H9 (cell line): ENCODE measurements around the gene YPEL1. TPM values are rescaled to one million over a fixed set of nuclear protein-coding genes. Genes with fewer than 3 reads are reported as not detected.

ENCODE experiments used
- DNase-seq: peaks from one replicate; pipeline ENCODE4 v3.0.0-alpha.2; 2017
- H2AFZ ChIP-seq: one replicate; pipeline ENCODE4 v1.6.1; 2013; ENCODE audit warnings: mild to moderate bottlenecking, low read length, control low read depth, moderate library complexity
- H2AK5ac ChIP-seq: 2 replicates; pipeline ENCODE4 v1.6.1; 2013; ENCODE audit warnings: low read length, control low read depth, mixed read lengths; ENCODE audit not compliant: insufficient read length
- H2BK120ac ChIP-seq: one replicate; pipeline ENCODE4 v1.6.1; 2013; ENCODE audit warnings: low read depth, mild to moderate bottlenecking, low read length, control low read depth, inconsistent platforms; ENCODE audit not compliant: poor library complexity, severe bottlenecking
- H2BK12ac ChIP-seq: 2 replicates; pipeline ENCODE4 v1.6.1; 2013; ENCODE audit warnings: low read length, control low read depth, mixed read lengths, low read depth; ENCODE audit not compliant: insufficient read length
- H2BK15ac ChIP-seq: 2 replicates; pipeline ENCODE4 v1.6.1; 2013; ENCODE audit warnings: low read depth, low read length, control low read depth
- H2BK20ac ChIP-seq: one replicate; pipeline ENCODE4 v1.6.1; 2013; ENCODE audit warnings: low read depth, mild to moderate bottlenecking, low read length, control low read depth, inconsistent platforms; ENCODE audit not compliant: poor library complexity, severe bottlenecking
- H2BK5ac ChIP-seq: 2 replicates; pipeline ENCODE4 v1.6.1; 2013; ENCODE audit warnings: low read length, control low read depth, mixed read lengths; ENCODE audit not compliant: insufficient read length
- H3K14ac ChIP-seq: 2 replicates; pipeline ENCODE4 v1.6.1; 2013; ENCODE audit warnings: low read length, control low read depth; ENCODE audit not compliant: insufficient read depth
- H3K18ac ChIP-seq: 2 replicates; pipeline ENCODE4 v1.6.1; 2013; ENCODE audit warnings: low read depth, mild to moderate bottlenecking, mixed read lengths, low read length, control low read depth; ENCODE audit not compliant: insufficient read length
- H3K23ac ChIP-seq: 2 replicates; pipeline ENCODE4 v1.6.1; 2013; ENCODE audit warnings: low read length, control low read depth, mixed read lengths, low read depth; ENCODE audit not compliant: insufficient read length
- H3K23me2 ChIP-seq: 2 replicates; pipeline ENCODE4 v1.6.1; 2013; ENCODE audit warnings: low read depth, mild to moderate bottlenecking, mixed read lengths, low read length, control low read depth; ENCODE audit not compliant: insufficient read length, poor library complexity, severe bottlenecking
- H3K27ac ChIP-seq: 2 replicates; pipeline ENCODE4 v1.5.1; 2013; ENCODE audit warnings: low read length, control low read depth, mixed read lengths, low read depth; ENCODE audit not compliant: insufficient read length
- H3K27me3 ChIP-seq: 2 replicates; pipeline ENCODE4 v1.6.1; 2013; ENCODE audit warnings: low read length, control low read depth, inconsistent platforms; ENCODE audit not compliant: insufficient read depth
- H3K4ac ChIP-seq: 2 replicates; pipeline ENCODE4 v1.6.1; 2013; ENCODE audit warnings: low read depth, mild to moderate bottlenecking, control low read depth, inconsistent platforms, low read length, moderate library complexity
- H3K4me1 ChIP-seq: 2 replicates; pipeline ENCODE4 v1.6.1; 2013; ENCODE audit warnings: low read length, control low read depth, inconsistent platforms; ENCODE audit not compliant: insufficient read depth
- H3K4me2 ChIP-seq: 2 replicates; pipeline ENCODE4 v1.6.1; 2013; ENCODE audit warnings: low read length, control low read depth, mixed read lengths; ENCODE audit not compliant: insufficient read length, insufficient read depth
- H3K56ac ChIP-seq: 2 replicates; pipeline ENCODE4 v1.6.1; 2013; ENCODE audit warnings: low read depth, mild to moderate bottlenecking, mixed read lengths, low read length, control low read depth; ENCODE audit not compliant: insufficient read length
- H3K79me1 ChIP-seq: 2 replicates; pipeline ENCODE4 v1.6.1; 2013; ENCODE audit warnings: low read depth, mild to moderate bottlenecking, moderate library complexity, low read length, control low read depth, inconsistent platforms; ENCODE audit not compliant: insufficient read depth, poor library complexity, severe bottlenecking
- H3K79me2 ChIP-seq: 2 replicates; pipeline ENCODE4 v1.6.1; 2013; ENCODE audit warnings: low read length, control low read depth, inconsistent platforms; ENCODE audit not compliant: insufficient read depth
- H3K9ac ChIP-seq: 2 replicates; pipeline ENCODE4 v1.6.1; 2013; ENCODE audit warnings: low read length, control low read depth, mixed read lengths; ENCODE audit not compliant: insufficient read length; ENCODE audit errors: extremely low read depth
- H3K9me3 ChIP-seq: one replicate; pipeline ENCODE4 v1.6.1; 2013; ENCODE audit warnings: low read depth, low read length, inconsistent platforms; ENCODE audit not compliant: control insufficient read depth
- H3T11ph ChIP-seq: one replicate; pipeline ENCODE4 v1.6.1; 2013; ENCODE audit warnings: mild to moderate bottlenecking, low read length, control low read depth, inconsistent platforms
- H4K20me1 ChIP-seq: one replicate; pipeline ENCODE4 v1.6.1; 2013; ENCODE audit not compliant: control insufficient read depth, insufficient read length, insufficient read depth
- H4K5ac ChIP-seq: 2 replicates; pipeline ENCODE4 v1.6.1; 2013; ENCODE audit warnings: low read depth, mild to moderate bottlenecking, mixed read lengths, low read length, control low read depth; ENCODE audit not compliant: insufficient read length
- H4K8ac ChIP-seq: replicated peaks from 2 replicates; pipeline ENCODE4 v1.6.1; 2013; ENCODE audit warnings: low read length, control low read depth, mixed read lengths, low read depth; ENCODE audit not compliant: insufficient read length
- H4K91ac ChIP-seq: 2 replicates; pipeline ENCODE4 v1.6.1; 2013; ENCODE audit warnings: low read depth, mild to moderate bottlenecking, moderate library complexity, mixed read lengths, low read length, control low read depth; ENCODE audit not compliant: insufficient read length
- H3K27ac Mint-ChIP-seq, 3 experiments: 2 replicates in 2 of 3; 3 replicates in 1 of 3; pipeline ENCODE4 v1.8.0; 2020 to 2021; ENCODE audit warnings: mixed read lengths in 3 of 3, mild to moderate bottlenecking in 1 of 3, moderate library complexity in 1 of 3
- H3K27me3 Mint-ChIP-seq: 2 replicates; pipeline ENCODE4 v1.8.0; 2021; ENCODE audit warnings: low read depth, mild to moderate bottlenecking, moderate library complexity, mixed read lengths
- H3K36me3 Mint-ChIP-seq, 3 experiments: 2 replicates in 2 of 3; 3 replicates in 1 of 3; pipeline ENCODE4 v1.8.0; 2020 to 2021; ENCODE audit warnings: low read depth in 3 of 3, mixed read lengths in 3 of 3; ENCODE audit not compliant: insufficient read depth in 1 of 3
- H3K4me1 Mint-ChIP-seq, 2 experiments: 2 replicates each; pipeline ENCODE4 v1.8.0; 2020; ENCODE audit warnings: mixed read lengths in 2 of 2
- H3K4me3 Mint-ChIP-seq, 2 experiments: 2 replicates in 1 of 2; 3 replicates in 1 of 2; pipeline ENCODE4 v1.8.0; 2020 to 2021; ENCODE audit warnings: mild to moderate bottlenecking in 2 of 2, mixed read lengths in 2 of 2, moderate library complexity in 1 of 2
- H3K9me3 Mint-ChIP-seq, 2 experiments: 2 replicates in 1 of 2; 3 replicates in 1 of 2; pipeline ENCODE4 v1.8.0; 2020; ENCODE audit warnings: mild to moderate bottlenecking in 2 of 2, mixed read lengths in 2 of 2, moderate library complexity in 1 of 2
- CTCF ChIP-seq: fragments of 200-600 bp; sonication (generic); conservative IDR thresholded peaks from 3 replicates; pipeline ENCODE4 v1.8.0; 2021; ENCODE audit warnings: antibody characterized with exemption, mild to moderate bottlenecking
- WGBS: extraction: QIAGEN DNeasy Blood & Tissue Kit; methylation state at CpG from one replicate; pipeline ENCODE4 v1.1.7; 2013; ENCODE audit warnings: missing lambda C conversion rate, low lambda C conversion rate, mixed read lengths; ENCODE audit not compliant: insufficient read length; ENCODE audit errors: extremely low coverage; 5-methylcytosine and 5-hydroxymethylcytosine counted together
- total RNA-seq: library from RNA; stranded (reverse); gene quantifications from 2 replicates; pipeline ENCODE4 v1.2.1, GENCODE V29; 2021

Gene YPEL1
- total RNA-seq, 1 experiment from 2014 or later = 5.4 TPM

- Histone ChIP-seq H3K18ac (peak overlapping the region; percentile 1), H4K5ac (no peak overlapping the region), H3K79me2 (no peaks in the 10 kb centered on the region), H2AFZ (no peak overlapping the region), H2AK5ac (no peak overlapping the region), H3K79me1 (no peaks in the 10 kb centered on the region), H3K4me2 (peak overlapping the region; percentile 35), H3K9me3 (no peaks in the 10 kb centered on the region), H4K91ac (no peak overlapping the region), H3K14ac (no peak overlapping the region), H3K4me1 (peaks cover 4% of the 10 kb centered on the region; the same call in 1 of the 2 replicates), H2BK5ac (no peak overlapping the region), H2BK15ac (no peak overlapping the region), H4K20me1 (no peaks in the 10 kb centered on the region), H3K27ac (no peak overlapping the region), H3K56ac (no peak overlapping the region), H2BK120ac (no peak overlapping the region), H3K27me3 (no peaks in the 10 kb centered on the region), H2BK20ac (no peak overlapping the region), H3K9ac (no peak overlapping the region), H3K23ac (no peak overlapping the region), H3K23me2 (peaks cover 16% of the 10 kb centered on the region), H4K8ac (no peak overlapping the region), H3T11ph (no peak overlapping the region), H2BK12ac (no peak overlapping the region), H3K4ac (no peak overlapping the region)
- Mint-ChIP-seq H3K27me3 (peaks cover 18% of the 10 kb centered on the region), H3K27ac (peak overlapping the region in 2 of 3 experiments; percentile 13 to 32; a peak in 3 of 7 replicates), H3K9me3 (no peaks in the 10 kb centered on the region), H3K4me3 (peak overlapping the region; percentile 56 to 69), H3K4me1 (peaks cover 16 to 18% of the 10 kb centered on the region in 2 experiments), H3K36me3 (peaks cover 6 to 22% (median 16%) of the 10 kb centered on the region in 3 experiments; a peak in 5 of 7 replicates)
- DNase-seq = no peak
- WGBS = no CpG with 5 or more reads among the region's 17 CpGs
- TF ChIP-seq CTCF = no peak
These were observed 78.6 kb downstream of the YPEL1 start for GRCh38 chr22:21657020-21657359.
